ENCODE results near the gene ZDBF2. TPM values are rescaled to one million over a fixed set of nuclear protein-coding genes. Genes with fewer than 3 reads are reported as not detected.

ZDBF2 gene
- total RNA-seq, 1 donor from 2014 or later: 40.9 TPM

- Mint-ChIP-seq H3K36me3 (ENCODE audit: low read depth, unreplicated experiment) (no peaks in the 10 kb centered on the region), H3K4me3 (ENCODE audit: unreplicated experiment) (no peak overlapping the region), H3K27ac (ENCODE audit: unreplicated experiment) (no peak overlapping the region), H3K27me3 (ENCODE audit: low read depth, unreplicated experiment) (peaks cover 3% of the 10 kb centered on the region), H3K9me3 (ENCODE audit: unreplicated experiment) (peaks cover 2% of the 10 kb centered on the region), H3K4me1 (ENCODE audit: low read depth, unreplicated experiment) (no peaks in the 10 kb centered on the region)
- H2AFZ ChIP-seq (ENCODE audit: low read depth, low read length): no peak overlapping the region
- DNase-seq (ENCODE audit: low read depth) (no peak), FAIRE-seq (no peak)
- no peak overlapping the region for H3K9ac ChIP-seq (ENCODE audit: low read length)
- H3K36me3 ChIP-seq (ENCODE audit: insufficient read depth, low read length): no peaks in the 10 kb centered on the region
- H3K27ac ChIP-seq (ENCODE audit: low read depth, low read length): no peak overlapping the region
- no peaks in the 10 kb centered on the region for H3K27me3 ChIP-seq (ENCODE audit: insufficient read depth, low read length)
- H3K4me3 ChIP-seq (ENCODE audit: insufficient read depth, low read depth, low read length): no peak overlapping the region
- no peak overlapping the region for H3K4me2 ChIP-seq (ENCODE audit: low read length)
- H3K79me2 ChIP-seq (ENCODE audit: insufficient read depth, low read length): no peaks in the 10 kb centered on the region
- TF ChIP-seq, protein P1, sequence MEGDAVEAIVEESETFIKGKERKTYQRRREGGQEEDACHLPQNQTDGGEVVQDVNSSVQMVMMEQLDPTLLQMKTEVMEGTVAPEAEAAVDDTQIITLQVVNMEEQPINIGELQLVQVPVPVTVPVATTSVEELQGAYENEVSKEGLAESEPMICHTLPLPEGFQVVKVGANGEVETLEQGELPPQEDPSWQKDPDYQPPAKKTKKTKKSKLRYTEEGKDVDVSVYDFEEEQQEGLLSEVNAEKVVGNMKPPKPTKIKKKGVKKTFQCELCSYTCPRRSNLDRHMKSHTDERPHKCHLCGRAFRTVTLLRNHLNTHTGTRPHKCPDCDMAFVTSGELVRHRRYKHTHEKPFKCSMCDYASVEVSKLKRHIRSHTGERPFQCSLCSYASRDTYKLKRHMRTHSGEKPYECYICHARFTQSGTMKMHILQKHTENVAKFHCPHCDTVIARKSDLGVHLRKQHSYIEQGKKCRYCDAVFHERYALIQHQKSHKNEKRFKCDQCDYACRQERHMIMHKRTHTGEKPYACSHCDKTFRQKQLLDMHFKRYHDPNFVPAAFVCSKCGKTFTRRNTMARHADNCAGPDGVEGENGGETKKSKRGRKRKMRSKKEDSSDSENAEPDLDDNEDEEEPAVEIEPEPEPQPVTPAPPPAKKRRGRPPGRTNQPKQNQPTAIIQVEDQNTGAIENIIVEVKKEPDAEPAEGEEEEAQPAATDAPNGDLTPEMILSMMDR (IDR thresholded peaks at IDR 0.05; ENCODE audit: insufficient read depth, low read depth, low read length): no peak
- TF ChIP-seq EZH2 (IDR thresholded peaks at IDR 0.05; ENCODE audit: insufficient read depth, low read length): no peak
- no peaks in the 10 kb centered on the region for H3K9me3 ChIP-seq (ENCODE audit: insufficient read depth, low read depth, low read length)
- no peaks in the 10 kb centered on the region for H4K20me1 ChIP-seq (ENCODE audit: insufficient read depth, low read length)
- H3K4me1 ChIP-seq (ENCODE audit: insufficient read depth, low read length): no peaks in the 10 kb centered on the region
Measured at GRCh38 chr2:206336861-206337260, 62.4 kb downstream of the ZDBF2 start.

GRCh38 chr2:206337956-206338355 is 63.5 kb downstream of the ZDBF2 start:
- Histone ChIP-seq H2AFZ (ENCODE audit: low read depth, low read length) (no peak overlapping the region), H3K27ac (ENCODE audit: low read depth, low read length) (no peak overlapping the region), H3K9ac (ENCODE audit: low read length) (no peak overlapping the region), H3K36me3 (ENCODE audit: insufficient read depth, low read length) (no peaks in the 10 kb centered on the region), H3K4me3 (ENCODE audit: insufficient read depth, low read depth, low read length) (no peak overlapping the region), H3K79me2 (ENCODE audit: insufficient read depth, low read length) (no peaks in the 10 kb centered on the region), H4K20me1 (ENCODE audit: insufficient read depth, low read length) (no peaks in the 10 kb centered on the region), H3K27me3 (ENCODE audit: insufficient read depth, low read length) (no peaks in the 10 kb centered on the region), H3K4me2 (ENCODE audit: low read length) (no peak overlapping the region), H3K4me1 (ENCODE audit: insufficient read depth, low read length) (no peaks in the 10 kb centered on the region), H3K9me3 (ENCODE audit: insufficient read depth, low read depth, low read length) (no peaks in the 10 kb centered on the region)
- no peak overlapping the region for H3K4me3 Mint-ChIP-seq (ENCODE audit: unreplicated experiment)
- H3K4me1 Mint-ChIP-seq (ENCODE audit: low read depth, unreplicated experiment): no peaks in the 10 kb centered on the region
- peaks cover 2% of the 10 kb centered on the region for H3K9me3 Mint-ChIP-seq (ENCODE audit: unreplicated experiment)
- no peaks in the 10 kb centered on the region for H3K36me3 Mint-ChIP-seq (ENCODE audit: low read depth, unreplicated experiment)
- H3K27me3 Mint-ChIP-seq (ENCODE audit: low read depth, unreplicated experiment): peaks cover 3% of the 10 kb centered on the region
- DNase-seq (ENCODE audit: low read depth) (no peak), FAIRE-seq (no peak)
- TF ChIP-seq, protein P1 (IDR thresholded peaks at IDR 0.05; ENCODE audit: insufficient read depth, low read depth, low read length): no peak
- TF ChIP-seq EZH2 (IDR thresholded peaks at IDR 0.05; ENCODE audit: insufficient read depth, low read length): no peak
- H3K27ac Mint-ChIP-seq (ENCODE audit: unreplicated experiment): no peak overlapping the region

GRCh38 chr2:206341396-206341795 is 66.9 kb downstream of the ZDBF2 start:
- Mint-ChIP-seq H3K36me3 (ENCODE audit: low read depth, unreplicated experiment) (no peaks in the 10 kb centered on the region), H3K4me3 (ENCODE audit: unreplicated experiment) (no peak overlapping the region), H3K27ac (ENCODE audit: unreplicated experiment) (no peak overlapping the region), H3K4me1 (ENCODE audit: low read depth, unreplicated experiment) (no peaks in the 10 kb centered on the region), H3K27me3 (ENCODE audit: low read depth, unreplicated experiment) (no peaks in the 10 kb centered on the region), H3K9me3 (ENCODE audit: unreplicated experiment) (peaks cover 10% of the 10 kb centered on the region)
- H3K36me3 ChIP-seq (ENCODE audit: insufficient read depth, low read length): no peaks in the 10 kb centered on the region
- no peak overlapping the region for H3K4me3 ChIP-seq (ENCODE audit: insufficient read depth, low read depth, low read length)
- H2AFZ ChIP-seq (ENCODE audit: low read depth, low read length): no peak overlapping the region
- TF ChIP-seq, protein P1 (IDR thresholded peaks at IDR 0.05; ENCODE audit: insufficient read depth, low read depth, low read length): no peak
- no peak for TF ChIP-seq EZH2 (IDR thresholded peaks at IDR 0.05; ENCODE audit: insufficient read depth, low read length)
- H3K79me2 ChIP-seq (ENCODE audit: insufficient read depth, low read length): no peaks in the 10 kb centered on the region
- H3K27ac ChIP-seq (ENCODE audit: low read depth, low read length): no peak overlapping the region
- H4K20me1 ChIP-seq (ENCODE audit: insufficient read depth, low read length): no peaks in the 10 kb centered on the region
- H3K9ac ChIP-seq (ENCODE audit: low read length): no peak overlapping the region
- no peak overlapping the region for H3K4me2 ChIP-seq (ENCODE audit: low read length)
- no peak for FAIRE-seq
- H3K4me1 ChIP-seq (ENCODE audit: insufficient read depth, low read length): no peaks in the 10 kb centered on the region
- H3K9me3 ChIP-seq (ENCODE audit: insufficient read depth, low read depth, low read length): no peaks in the 10 kb centered on the region
- DNase-seq (ENCODE audit: low read depth): no peak
- no peaks in the 10 kb centered on the region for H3K27me3 ChIP-seq (ENCODE audit: insufficient read depth, low read length)

Data from astrocyte (in vitro differentiated cells and primary cell).